ENCODE measurements around the gene PDE2A.
A peak's percentile ranks its signal among the peaks of the same experiment; 100 is the strongest.

Gene PDE2A

GRCh38 chr11:72655014-72655413, 19.2 kb downstream of the PDE2A start:
- no peak for DNase-seq

DNA sequence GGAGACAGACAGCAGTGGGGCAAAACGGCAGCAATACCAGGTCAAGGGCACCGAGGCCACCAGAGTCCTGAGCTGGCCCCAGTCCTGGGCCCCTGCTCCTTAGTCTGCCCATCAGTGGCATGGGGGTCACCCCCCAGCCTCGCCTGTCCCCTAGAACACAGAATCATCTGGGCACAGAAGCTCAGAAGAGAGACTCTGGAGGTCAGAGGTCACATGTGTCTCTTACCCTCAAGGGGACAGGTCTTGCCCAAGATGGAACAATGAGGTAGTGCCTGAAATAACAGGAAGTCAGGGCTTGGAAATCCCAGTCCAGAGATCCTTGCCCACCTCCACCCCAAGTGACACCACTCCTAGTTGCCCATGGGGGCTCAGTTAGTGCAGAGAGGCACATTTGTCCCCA, 20.6 kb downstream of the PDE2A start:
- no peak for DNase-seq

DNA sequence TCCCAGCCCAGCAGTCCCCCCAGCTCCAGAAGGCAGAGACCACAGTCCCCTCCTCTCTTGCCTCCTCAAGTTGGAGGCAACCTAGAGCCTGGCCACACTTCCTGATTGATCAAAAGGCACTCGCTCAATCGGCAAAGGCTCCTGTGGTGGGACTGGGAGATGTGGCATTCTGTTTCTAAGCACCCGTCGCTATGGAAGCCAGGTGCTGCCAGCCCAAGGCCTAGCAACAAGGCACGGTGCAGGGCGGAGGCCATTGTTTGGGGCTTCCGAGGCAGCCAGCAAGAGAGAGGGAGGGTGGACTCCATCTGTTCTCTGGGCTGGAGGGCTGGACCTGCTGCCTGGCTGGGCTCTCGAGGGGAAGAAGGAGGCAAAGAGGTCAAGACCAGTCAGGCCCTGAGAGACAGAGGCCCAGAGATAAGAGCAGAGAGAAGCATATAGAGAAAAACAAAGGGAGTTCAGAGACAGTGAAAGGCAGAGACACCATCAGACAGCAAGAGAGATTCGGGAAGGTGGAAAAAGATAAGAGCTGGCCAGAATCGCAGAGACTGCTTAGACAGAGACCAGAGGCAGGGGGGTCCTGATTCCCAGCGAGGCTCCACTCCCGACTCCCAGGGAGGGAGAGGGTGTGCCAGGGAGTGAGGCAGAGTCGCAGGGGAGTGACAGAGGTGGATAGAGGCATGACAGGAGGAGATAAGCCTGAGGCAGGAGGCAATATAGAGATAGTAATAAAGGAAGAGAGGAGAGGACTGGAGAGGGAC, 21.2 kb downstream of the PDE2A start:
- DNase-seq, result no peak

DNA sequence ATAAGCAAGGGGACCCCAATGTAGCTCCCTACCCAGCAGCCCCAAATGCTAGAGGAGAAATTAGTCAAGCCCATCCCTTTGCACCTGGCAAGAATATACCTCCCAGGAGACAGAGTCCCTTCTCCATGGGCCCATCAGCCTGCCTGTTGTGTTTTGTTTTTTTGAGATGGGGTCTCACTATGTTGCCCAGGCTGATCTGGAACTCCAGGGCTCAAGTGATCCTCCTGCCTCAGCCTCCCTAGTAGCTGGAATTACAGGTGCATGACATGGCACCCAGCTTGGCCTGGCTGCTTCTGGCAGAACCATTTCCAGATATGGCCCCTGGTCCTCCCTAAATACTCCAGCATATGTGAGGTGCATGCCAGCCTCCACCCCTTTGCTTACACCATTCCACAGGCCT, 22.1 kb downstream of the PDE2A start:
- DNase-seq, result no peak

- no peak for DNase-seq
Measured at GRCh38 chr11:72649215-72649976, 24.8 kb downstream of the PDE2A start.

DNA sequence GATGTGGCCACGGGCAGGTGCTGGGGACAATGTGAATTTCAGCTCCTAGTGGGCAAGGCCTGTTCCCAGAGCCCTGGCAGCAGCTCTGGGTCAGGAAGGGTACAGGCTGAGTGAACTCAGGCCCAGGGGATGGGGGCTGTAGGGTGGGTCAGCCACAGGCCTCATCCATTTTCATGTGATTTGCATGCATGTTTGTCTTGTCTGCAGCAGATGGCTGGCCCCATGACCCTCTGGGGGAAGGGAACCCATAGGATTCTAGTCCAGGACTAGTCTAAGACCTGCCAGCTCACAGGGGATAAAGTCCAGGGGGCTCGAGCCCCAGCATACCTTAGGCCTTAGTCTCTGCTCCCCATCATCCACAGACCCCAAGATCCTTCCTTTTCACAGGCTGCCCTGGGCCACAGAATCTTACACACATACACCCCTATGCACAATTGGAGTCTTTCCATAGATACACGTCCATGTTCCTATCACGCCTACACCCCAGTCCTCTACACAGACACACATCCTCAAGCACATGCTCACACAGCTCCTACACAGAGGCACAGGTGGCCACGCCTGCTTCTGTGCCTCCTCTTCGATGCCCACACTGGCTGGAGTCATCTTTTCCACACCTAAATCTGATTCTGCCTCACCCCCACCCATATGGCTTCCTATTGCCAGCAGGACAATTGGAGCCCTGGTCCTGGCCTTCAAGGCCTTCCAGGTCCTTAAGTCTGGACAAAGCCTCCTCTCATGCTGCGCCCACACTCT, 25.7 kb downstream of the PDE2A start:
- DNase-seq, result no peak

DNA sequence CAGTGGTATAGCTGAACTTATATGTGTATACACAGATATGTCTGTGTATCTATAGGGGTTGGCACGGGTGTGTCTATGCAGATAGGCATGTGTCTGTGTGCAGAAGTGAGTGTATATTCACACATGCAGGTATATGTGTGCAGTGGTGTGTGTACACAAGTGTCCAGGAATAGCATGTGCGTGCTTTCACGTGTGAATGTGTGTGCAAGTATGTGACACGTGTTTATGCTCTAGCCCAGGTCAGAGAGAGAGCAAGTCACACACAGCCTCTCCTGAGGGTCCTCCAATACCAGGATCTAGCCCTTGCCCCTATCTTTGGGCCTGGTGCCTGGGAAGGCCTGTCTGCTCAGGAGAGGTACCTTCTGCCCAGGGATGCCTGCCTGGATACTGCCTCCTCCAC, 26.3 kb downstream of the PDE2A start:
- DNase-seq, result no peak

- DNase-seq, result no peak
Measured at GRCh38 chr11:72646472-72646871, 27.8 kb downstream of the PDE2A start.

- DNase-seq, result no peak
Measured at GRCh38 chr11:72646024-72646423, 28.2 kb downstream of the PDE2A start.

DNA sequence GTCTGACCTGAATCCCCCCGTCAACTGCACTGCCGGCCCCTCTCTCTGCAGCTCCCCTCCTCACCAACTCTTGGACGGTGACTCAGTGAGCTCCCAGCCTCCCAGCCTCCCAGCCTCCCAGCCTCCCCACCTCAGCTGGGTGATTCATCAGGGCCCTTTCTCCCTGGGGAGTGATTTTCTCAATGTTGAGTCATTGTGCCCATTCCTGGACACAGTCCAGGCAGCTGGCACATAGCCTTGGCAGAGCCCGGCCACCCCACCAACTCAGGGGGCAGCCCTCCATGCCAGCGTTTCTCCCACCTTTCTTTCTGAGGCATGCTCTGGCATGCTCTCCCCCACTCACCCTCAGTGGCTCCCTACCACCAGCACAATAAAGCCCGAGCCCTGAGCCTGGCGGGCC, 30.7 kb downstream of the PDE2A start:
- no peak for DNase-seq

GRCh38 chr11:72642884-72643522, 31.2 kb downstream of the PDE2A start:
- peak; percentile 74 for DNase-seq

DNA sequence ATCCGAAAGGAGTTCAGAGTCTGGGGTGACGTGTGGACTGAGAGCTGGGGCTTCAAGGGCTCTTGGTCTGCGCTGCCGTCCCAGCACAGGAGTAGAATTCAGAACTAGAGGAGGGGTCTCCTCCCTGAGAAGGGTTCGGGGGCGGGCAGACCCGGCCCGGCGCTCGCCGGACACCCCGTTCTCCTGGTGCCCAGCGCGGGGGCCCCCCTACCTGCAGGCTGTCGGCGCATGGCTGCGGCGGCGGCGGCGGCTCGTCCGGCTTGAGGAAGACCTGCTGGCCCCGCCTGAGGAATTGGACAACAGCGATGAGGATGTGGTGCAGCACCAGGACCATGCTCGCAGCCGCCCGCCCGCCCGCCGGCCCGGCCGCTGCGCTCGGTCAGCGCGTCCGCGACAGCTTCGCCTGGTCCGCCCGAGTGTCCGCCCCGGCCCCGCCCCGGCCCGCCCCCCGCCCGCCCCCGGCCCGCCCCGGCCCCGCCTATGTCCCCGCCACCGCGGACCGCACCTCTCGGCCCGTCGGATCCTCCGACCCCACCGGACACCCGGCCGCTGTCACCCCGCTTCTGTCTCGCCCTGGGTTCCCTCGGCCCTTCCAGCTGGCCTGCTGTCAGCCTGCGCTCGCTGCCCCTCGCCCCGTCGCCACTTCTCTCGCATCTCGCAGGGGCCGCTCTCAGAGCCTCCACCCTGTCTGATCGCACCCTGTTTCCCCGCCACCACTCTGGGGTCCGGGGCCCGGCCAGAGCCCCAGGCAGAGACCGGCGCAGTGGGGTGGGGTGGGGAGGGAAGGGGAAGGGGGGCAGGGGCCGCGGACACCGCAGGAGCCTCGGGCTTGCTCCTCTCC, 32.0 kb downstream of the PDE2A start:
- DNase-seq, result no peak

DNA sequence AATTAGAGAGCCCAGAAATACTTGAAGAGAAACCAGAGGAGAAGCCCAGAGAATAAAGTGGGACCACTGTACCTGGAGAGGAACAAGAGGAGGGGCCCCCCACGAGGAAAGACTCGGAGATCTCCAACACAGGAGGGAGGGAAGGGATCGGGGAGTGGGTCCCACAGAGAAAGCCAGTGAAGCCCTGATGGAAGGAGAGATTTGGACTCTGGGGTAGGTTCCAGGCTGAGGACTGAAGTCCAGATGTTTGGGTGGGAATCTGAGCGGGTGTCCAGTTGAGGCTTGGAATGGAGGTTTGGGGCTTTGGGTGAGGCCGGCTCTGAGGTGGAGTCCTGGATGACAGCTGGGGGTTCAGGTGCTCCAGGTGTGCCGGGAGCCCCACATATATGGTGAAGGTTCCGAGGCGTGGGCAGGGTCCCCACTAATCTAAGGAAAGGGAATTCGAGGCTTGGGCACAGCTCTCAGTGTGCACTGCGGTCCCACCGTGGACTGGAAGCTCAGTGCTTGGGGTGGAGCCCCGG, 32.6 kb downstream of the PDE2A start:
- no peak for DNase-seq

DNA sequence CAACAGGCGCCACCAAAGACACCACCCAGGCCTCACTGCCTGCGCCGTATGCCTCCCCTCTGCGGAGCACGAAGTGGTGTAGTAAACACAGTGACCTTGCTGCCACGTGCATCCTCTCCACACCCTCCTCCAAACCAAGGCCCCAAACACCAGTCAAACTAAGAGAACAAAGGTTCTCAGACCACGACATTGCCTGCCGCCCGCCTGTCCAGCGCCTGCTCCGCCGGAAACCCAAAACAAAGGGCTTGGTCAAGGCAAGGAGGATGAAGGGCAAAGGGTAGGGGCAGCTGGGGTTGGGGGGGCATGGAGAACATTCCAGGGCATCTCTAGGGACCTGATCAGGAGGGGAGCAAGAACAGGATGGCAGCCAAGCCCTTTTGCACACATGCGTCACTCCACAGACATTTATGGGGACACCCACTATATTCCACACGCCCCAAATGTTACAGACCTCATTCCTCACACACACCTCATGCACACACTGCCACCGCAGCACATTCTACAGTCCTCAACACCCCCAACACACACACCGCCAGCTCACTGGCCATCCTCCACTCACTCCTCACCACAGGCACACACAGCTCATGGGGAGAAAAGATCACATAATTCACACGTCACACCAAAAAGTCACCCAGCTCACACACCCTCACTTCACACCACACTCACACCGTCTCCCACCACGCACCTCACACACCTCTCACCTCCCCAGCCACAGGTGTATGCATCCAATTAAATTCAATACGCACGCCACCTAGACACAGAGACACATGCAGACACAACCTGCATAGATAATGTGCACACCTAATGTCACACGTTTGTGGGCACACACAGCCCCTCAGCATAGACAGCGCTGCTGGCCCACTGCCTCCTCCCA, 34.5 kb downstream of the PDE2A start:
- no peak for DNase-seq

DNA sequence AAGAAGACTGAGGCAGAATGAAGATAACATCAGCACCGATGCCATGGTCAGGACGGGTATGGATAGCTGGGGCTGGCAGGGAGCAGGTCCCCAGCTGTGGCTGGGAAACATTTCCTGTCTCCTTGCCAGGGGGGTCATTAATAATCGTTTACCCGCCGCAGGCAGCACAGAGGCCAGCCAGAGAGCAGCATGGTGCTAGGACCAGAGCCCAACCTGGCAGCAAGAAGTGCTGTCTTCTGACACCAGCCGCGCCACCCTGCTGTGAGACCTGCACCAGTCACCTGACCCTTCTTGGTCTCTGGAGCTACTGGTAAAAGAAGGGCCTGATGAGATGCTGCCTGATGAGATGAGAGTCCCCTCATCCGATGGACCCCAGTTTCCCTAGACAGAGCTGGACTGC, 36.3 kb downstream of the PDE2A start:
- no peak for DNase-seq

DNA sequence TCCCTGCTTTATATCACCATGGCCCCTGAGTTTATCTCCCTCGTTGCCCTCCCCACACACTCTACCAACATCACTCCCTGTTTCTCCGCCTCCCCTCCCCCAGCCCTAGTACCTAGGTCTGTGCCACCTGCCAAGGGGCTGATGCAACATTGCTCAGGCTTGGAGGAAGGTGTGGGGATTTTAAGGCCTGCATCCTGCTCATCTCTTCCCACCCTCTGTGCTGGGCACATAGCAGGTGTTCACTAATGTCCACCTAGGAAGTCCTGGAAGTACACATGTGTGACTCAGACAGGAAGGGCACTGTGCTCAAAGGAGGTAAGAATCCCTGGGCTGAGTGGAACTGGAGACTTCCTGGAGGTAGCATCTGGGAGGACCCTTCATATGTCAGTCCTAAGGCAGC, 37.0 kb downstream of the PDE2A start:
- no peak for DNase-seq

DNA sequence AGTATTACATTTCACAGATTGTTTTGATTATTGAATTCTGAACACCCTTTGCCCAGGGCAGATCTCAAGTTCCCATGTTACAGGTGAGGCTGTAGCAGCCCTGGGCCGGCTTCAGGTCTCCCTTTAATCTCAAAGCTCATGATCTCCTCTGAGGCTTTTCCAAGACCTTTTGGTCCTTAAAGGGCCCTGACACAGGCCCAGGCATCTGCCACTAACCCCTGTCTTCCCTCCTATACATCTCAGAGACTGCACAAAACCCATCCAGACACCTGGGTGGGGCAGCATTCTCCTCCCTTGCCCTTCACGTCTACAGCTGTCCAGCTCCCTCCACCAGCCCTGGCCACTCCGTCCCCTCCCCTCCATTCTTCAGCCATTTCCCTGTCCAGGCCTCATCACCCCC, 37.8 kb downstream of the PDE2A start:
- no peak for DNase-seq

DNA sequence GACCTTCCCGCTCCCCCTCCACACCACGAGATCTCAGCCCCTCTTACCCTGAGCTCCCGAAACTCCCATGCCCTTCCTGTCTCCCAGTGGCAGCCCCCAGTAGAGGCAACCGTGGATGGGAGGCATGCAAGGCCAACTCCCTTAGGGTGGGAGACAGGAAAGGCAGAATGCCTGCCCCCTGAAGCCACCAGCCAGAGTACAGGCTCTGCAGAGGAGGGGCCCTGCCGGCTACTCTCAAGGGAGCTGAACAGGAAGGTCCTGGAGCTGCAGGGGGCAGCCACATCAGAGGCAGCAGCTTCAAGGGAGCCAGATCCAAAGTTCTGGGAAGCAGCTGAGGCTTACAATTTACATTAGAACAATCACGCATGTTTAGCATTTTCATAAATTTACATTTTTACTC, 38.3 kb downstream of the PDE2A start:
- no peak for DNase-seq

DNA sequence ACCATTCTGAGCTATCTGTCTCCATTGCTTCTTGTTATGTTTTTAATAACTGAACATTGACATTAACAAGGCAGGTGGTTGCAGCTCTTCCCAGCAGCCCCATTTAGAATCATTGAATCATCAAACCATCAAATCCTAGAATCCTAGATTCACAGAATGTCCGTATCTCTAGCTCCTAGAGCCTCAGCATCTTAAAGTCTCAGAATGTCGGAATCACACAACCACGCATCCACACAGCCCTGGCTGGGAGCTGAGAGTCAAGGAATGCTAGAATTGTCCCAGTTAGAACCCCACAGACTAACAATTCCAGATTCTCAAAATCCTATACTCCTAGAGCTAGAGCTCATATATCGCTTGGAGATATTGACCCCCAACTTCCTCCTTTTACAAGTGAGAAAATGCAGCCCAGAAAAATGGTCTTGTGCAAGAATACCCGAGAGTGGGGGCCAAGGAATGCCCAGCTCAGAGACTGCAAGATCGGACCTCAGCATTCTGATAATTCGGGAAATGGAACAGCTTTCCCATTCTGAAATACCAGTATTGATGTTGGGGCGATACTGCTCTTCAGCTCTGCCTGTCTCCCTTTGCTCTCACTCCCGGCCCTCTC, 38.8 kb downstream of the PDE2A start:
- no peak for DNase-seq

DNA sequence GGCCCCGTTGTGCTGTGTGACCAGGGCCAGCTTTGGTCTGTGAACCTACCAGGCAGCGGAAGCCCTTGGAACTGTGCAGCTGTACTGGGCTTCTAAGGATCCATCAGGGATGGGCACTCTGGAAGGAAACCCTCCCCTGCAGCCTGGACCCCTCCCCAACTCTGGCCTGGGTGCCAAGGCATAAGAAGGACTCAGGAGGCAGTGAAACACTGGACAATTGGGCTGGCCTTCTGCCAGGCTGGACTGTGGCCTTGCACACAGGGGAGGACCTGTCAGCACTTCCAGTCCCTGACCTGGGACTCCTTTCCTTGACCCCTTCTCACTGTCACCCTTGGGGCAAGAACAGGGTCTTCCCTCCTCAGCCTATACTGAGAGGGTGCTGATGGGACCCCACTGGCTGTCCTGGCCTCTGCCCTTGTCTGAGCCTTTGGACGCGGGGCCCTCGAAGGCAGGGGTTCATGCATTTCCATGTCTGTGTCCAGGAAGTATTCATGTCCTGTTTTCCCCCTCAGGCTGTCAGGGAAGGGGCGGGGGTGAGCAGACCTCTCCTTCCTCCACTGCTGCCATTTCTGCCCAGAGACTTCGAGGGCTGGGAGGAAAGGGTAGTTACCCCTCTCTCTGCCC, 39.6 kb downstream of the PDE2A start:
- no peak for DNase-seq
